Choroid plexus epithelial cell (primary cell): ENCODE data around the gene CCM2L.

Experiments
- DNase-seq: peaks from one replicate; pipeline ENCODE4 v3.0.0-alpha.2; 2010; ENCODE audit warnings: low read depth
- H3K4me3 ChIP-seq: 2 replicates; pipeline ENCODE4 v1.5.1; 2011; ENCODE audit warnings: low read depth, mild to moderate bottlenecking, control low read depth, low read length, moderate library complexity
- CTCF ChIP-seq: conservative IDR thresholded peaks from 2 replicates; pipeline ENCODE4 v1.5.1; 2011; ENCODE audit warnings: low read depth, mild to moderate bottlenecking, control low read depth, inconsistent platforms, low read length, moderate library complexity

Gene CCM2L

DNA sequence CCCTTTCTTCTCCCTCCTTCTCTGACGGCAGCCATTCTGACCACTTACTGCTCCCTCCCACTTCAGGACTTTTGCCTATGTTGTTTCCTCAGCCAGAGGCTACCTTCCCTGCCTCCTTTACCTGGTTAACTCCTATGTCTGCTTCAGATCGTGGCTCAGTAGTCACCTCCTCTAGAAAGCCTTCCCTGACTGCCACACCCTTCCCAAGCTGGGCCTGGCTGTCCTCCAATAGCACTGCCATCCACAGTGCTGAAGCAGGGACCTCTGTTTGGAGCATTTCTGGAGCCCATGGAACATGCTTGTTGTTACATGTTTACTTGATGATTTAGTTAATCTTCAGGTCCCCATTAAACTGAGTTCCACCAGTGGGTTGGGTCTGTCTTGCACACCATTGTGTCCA is 28.5 kb upstream of the CCM2L start:
- no peak for DNase-seq
- H3K4me3 ChIP-seq = no peak overlapping the region
- no peak for TF ChIP-seq CTCF

GRCh38 chr20:31984981-31985471 is 25.2 kb upstream of the CCM2L start:
- H3K4me3 ChIP-seq = no peak overlapping the region
- no peak for DNase-seq
- TF ChIP-seq CTCF = no peak

- TF ChIP-seq CTCF = no peak
- peak; percentile 7 for DNase-seq
- no peak overlapping the region for H3K4me3 ChIP-seq
Observed at GRCh38 chr20:31987744-31988143, 22.5 kb upstream of the CCM2L start.

DNA sequence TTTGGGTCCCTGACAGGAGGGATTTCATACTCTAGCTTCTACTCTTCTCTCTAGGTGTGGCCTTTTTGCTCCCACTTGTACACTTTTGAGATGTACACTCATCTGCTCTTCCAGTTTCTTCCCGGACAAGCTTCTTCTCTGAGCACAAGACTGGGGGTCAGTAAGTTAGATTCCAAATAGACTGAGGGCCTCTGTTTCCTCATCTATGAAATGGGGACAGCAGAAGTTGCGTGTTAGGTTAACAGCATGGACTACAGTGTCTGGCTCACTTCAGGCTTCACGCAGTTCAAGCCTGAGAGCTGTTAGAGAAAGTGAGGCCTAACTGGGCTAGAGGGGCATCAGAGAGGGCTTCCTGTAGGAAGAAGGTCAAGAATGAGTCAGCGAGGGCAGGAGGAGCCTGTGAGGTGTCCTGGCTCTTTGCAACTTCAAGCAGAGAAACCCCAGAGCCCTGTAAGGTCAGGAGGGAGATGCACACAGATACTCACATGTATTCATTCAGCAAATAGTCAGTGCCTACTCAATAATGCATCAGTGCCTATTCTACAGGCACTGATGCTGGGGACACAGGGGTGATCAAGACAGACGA is 21.7 kb upstream of the CCM2L start:
- H3K4me3 ChIP-seq = no peak overlapping the region
- TF ChIP-seq CTCF = no peak
- DNase-seq = no peak

GRCh38 chr20:31989030-31989645 is 21.1 kb upstream of the CCM2L start:
- no peak for DNase-seq
- TF ChIP-seq CTCF = no peak
- no peak overlapping the region for H3K4me3 ChIP-seq

GRCh38 chr20:31990641-31991338 is 19.4 kb upstream of the CCM2L start:
- DNase-seq = no peak
- no peak overlapping the region for H3K4me3 ChIP-seq
- TF ChIP-seq CTCF = no peak
